Liver (tissue), 9 donors: ENCODE results near the gene TANGO2. TPM values are rescaled to one million over a fixed set of nuclear protein-coding genes. Genes with fewer than 3 reads are reported as not detected.
A peak's percentile ranks its signal among the peaks of the same experiment; 100 is the strongest.

Source experiments
- DNase-seq: peaks from one replicate; pipeline ENCODE4 v3.0.0-alpha.2; 2017; ENCODE audit warnings: low spot score
- H3K27ac ChIP-seq, 2 donors: one replicate each; pipeline ENCODE4 v1.7.0; 2013; ENCODE audit warnings: inconsistent platforms in 2 of 2, low read length in 2 of 2, control low read depth in 1 of 2, low read depth in 1 of 2, mild to moderate bottlenecking in 1 of 2
- H3K27me3 ChIP-seq, 4 donors: one replicate each; pipeline versions ENCODE4 v1.6.1 to v1.7.0; 2013; ENCODE audit warnings: low read length in 3 of 4, inconsistent platforms in 1 of 4, mild to moderate bottlenecking in 1 of 4, moderate library complexity in 1 of 4; ENCODE audit not compliant: control insufficient read depth in 4 of 4, insufficient read depth in 4 of 4
- H3K36me3 ChIP-seq, 4 donors: one replicate each; pipeline versions ENCODE4 v1.6.1 to v1.7.0; 2013; ENCODE audit warnings: low read length in 3 of 4, mild to moderate bottlenecking in 3 of 4, low read depth in 1 of 4, moderate library complexity in 1 of 4; ENCODE audit not compliant: control insufficient read depth in 4 of 4, insufficient read depth in 3 of 4
- H3K4me1 ChIP-seq, 4 donors: one replicate each; pipeline versions ENCODE4 v1.6.1 to v1.7.0; 2013; ENCODE audit warnings: low read length in 3 of 4, mild to moderate bottlenecking in 3 of 4, moderate library complexity in 1 of 4; ENCODE audit not compliant: control insufficient read depth in 4 of 4, insufficient read depth in 4 of 4
- H3K4me3 ChIP-seq, 3 donors: one replicate each; pipeline versions ENCODE4 v1.6.1 to v1.7.0; 2013; ENCODE audit warnings: low read length in 3 of 3, control low read depth in 1 of 3, low read depth in 1 of 3, mild to moderate bottlenecking in 1 of 3
- H3K9ac ChIP-seq, 2 donors: one replicate each; pipeline ENCODE4 v1.7.0; 2013; ENCODE audit warnings: low read length in 2 of 2, mild to moderate bottlenecking in 2 of 2, moderate library complexity in 2 of 2, control low read depth in 1 of 2, low read depth in 1 of 2
- H3K9me3 ChIP-seq, 4 donors: one replicate each; pipeline versions ENCODE4 v1.6.1 to v1.7.0; 2013; ENCODE audit warnings: low read length in 3 of 4; ENCODE audit not compliant: control insufficient read depth in 4 of 4
- ATF3 ChIP-seq: IDR thresholded peaks from 2 replicates; pipeline ENCODE4 v1.6.1; 2016; ENCODE audit warnings: antibody characterized with exemption
- EGR1 ChIP-seq, 2 donors: IDR thresholded peaks; 2 replicates each; pipeline ENCODE4 v1.6.1; 2016 to 2018; ENCODE audit warnings: antibody characterized with exemption in 2 of 2, low read depth in 2 of 2
- FOXA1 ChIP-seq: IDR thresholded peaks from 2 replicates; pipeline ENCODE4 v1.6.1; 2016; ENCODE audit warnings: antibody characterized with exemption
- GABPA ChIP-seq, 2 donors: IDR thresholded peaks in 1 of 2; conservative IDR thresholded peaks in 1 of 2; 2 replicates each; pipeline ENCODE4 v1.6.1; 2016; ENCODE audit warnings: antibody characterized with exemption in 2 of 2, mild to moderate bottlenecking in 1 of 2, moderate library complexity in 1 of 2
- HNF4A ChIP-seq, 2 donors: conservative IDR thresholded peaks; 2 replicates each; pipeline ENCODE4 v1.6.1; 2016; ENCODE audit warnings: antibody characterized with exemption in 2 of 2, mild to moderate bottlenecking in 2 of 2
- HNF4G ChIP-seq: IDR thresholded peaks from 2 replicates; pipeline ENCODE4 v1.6.1; 2016; ENCODE audit warnings: antibody characterized with exemption
- JUND ChIP-seq, 2 donors: IDR thresholded peaks; 2 replicates each; pipeline ENCODE4 v1.6.1; 2016; ENCODE audit warnings: antibody characterized with exemption in 2 of 2
- NR2F2 ChIP-seq: IDR thresholded peaks from 2 replicates; pipeline ENCODE4 v1.6.1; 2016; ENCODE audit warnings: antibody characterized with exemption
- RAD21 ChIP-seq, 2 donors: IDR thresholded peaks; 2 replicates each; pipeline ENCODE4 v1.6.1; 2016; ENCODE audit warnings: antibody characterized with exemption in 2 of 2, mild to moderate bottlenecking in 2 of 2
- REST ChIP-seq: IDR thresholded peaks from 2 replicates; pipeline ENCODE4 v1.6.1; 2016; ENCODE audit warnings: antibody characterized with exemption, mild to moderate bottlenecking
- RXRA ChIP-seq, 2 donors: IDR thresholded peaks; 2 replicates each; pipeline ENCODE4 v1.6.1; 2017 to 2018; ENCODE audit warnings: antibody characterized with exemption in 2 of 2, mild to moderate bottlenecking in 1 of 2
- SP1 ChIP-seq: IDR thresholded peaks from 2 replicates; pipeline ENCODE4 v1.6.1; 2018; ENCODE audit warnings: antibody characterized with exemption, mild to moderate bottlenecking
- YY1 ChIP-seq: IDR thresholded peaks from 2 replicates; pipeline ENCODE4 v1.6.1; 2016; ENCODE audit warnings: antibody characterized with exemption, mild to moderate bottlenecking
- WGBS: extraction: QIAGEN DNeasy Blood & Tissue Kit; methylation state at CpG from one replicate; pipeline ENCODE4 v1.1.7; 2013; 5-methylcytosine and 5-hydroxymethylcytosine counted together
- polyA plus RNA-seq, 2 donors: library from polyadenylated mRNA; stranded (reverse) in 1 of 2; unstranded in 1 of 2; fragments of 200-250 nt in 1 of 2; fragments of >200 nt in 1 of 2; fragmentation: Nextera tagmentation in 1 of 2; extraction: Ambion mirVana in 1 of 2; gene quantifications; one replicate each; pipeline versions ENCODE4 v1.2.1 to v1.2.3, GENCODE V29; 2013 to 2015
- total RNA-seq, 2 donors: library from RNA; depleted of rRNA; stranded (reverse); fragments of >200 nt; gene quantifications; one replicate each; pipeline ENCODE4 v1.2.3, GENCODE V29; 2014
- TF ChIP-seq, protein P1 (sequence below): IDR thresholded peaks from 2 replicates; pipeline ENCODE4 v1.6.1; 2016; ENCODE audit warnings: antibody characterized with exemption
- donor health status: healthy.
- donor health status: healthy.
- donor health status: healthy.
- donor health status: healthy.
- donor health status: healthy.

Gene TANGO2
- 100 to 1,000 TPM in 1 of 2 donors, 10 to 100 TPM in 1; 20.5 to 153 TPM for total RNA-seq
- polyA plus RNA-seq: 10 to 100 TPM; 10.8 to 11.7 TPM

DNA sequence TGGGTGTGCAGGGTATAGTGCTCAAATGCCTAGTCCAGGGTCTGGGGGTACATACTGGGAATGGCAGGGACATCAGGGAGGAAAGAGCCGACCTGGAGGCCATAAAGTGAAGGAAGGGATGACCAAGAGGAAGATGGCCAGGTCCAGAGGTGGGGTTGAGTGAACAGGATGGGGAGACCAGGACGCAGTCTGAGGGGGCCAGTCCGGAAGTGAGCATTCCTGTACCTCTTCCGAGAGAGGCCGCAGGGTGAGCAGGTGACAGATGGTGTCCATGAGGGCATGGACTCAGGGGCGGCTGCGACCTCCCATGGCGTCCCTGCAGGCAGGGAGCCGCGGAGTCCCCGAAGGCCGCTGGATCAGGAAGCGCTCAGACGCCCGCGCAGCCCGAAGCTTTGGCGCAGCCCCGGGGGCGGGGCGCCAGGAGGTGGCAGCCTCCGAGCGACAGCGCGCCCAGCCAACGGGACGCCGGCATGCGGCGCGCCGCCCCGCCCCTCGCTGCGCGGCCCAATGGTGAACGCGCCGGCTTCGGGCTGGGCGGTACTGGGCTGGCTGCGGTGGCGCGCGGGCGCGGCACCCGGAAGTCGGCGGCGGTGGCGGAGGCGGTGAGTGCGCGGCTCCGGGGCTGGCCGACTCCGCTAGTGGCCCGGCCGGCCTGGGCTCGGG is at the start of gene TANGO2:
Gene TANGO2, plus strand, starts transcription at position 578 of the 663 bp plus-strand sequence. CDS start 15,689 bp downstream, outside the sequence.
- no peak for TF ChIP-seq YY1
- no peak for TF ChIP-seq RAD21 (IDR thresholded peaks at IDR 0.05)
- no peak for TF ChIP-seq NR2F2
- peak; percentile 21 for TF ChIP-seq REST
- TF ChIP-seq FOXA1: no peak
- no peak for TF ChIP-seq GABPA (IDR thresholded peaks at IDR 0.05 in 1 of 2, conservative IDR thresholded peaks at IDR 0.05 in 1 of 2)
- TF ChIP-seq SP1: no peak
- peak within 1 kb of the TSS; percentile 86 to 88 for H3K27ac ChIP-seq

GRCh38 chr22:19971276-19972124 is 49.4 kb upstream of the TANGO2 start:
- TF ChIP-seq HNF4A (conservative IDR thresholded peaks at IDR 0.05): peak; percentile 7 to 44
- peak; percentile 56 for TF ChIP-seq SP1
- TF ChIP-seq EGR1 (IDR thresholded peaks at IDR 0.05; ENCODE audit: low read depth in 2 of 2): no peak
- peak in 1 of 2 donors; percentile 21 for TF ChIP-seq RXRA (IDR thresholded peaks at IDR 0.05)
- H3K36me3 ChIP-seq: peaks cover 0 to 15% (median 3%) of the 10 kb centered on the region in 4 donors
- DNase-seq: no peak
- no peaks in the 10 kb centered on the region for H3K27me3 ChIP-seq
- H3K9ac ChIP-seq: peak overlapping the region in 1 of 2 donors; percentile 24
- no peak overlapping the region for H3K4me3 ChIP-seq
- H3K9me3 ChIP-seq: no peaks in the 10 kb centered on the region
- H3K4me1 ChIP-seq: peaks cover 23 to 56% (median 41%) of the 10 kb centered on the region in 4 donors
- 49% methylated on average over 28 of the region's 28 CpGs for WGBS
- H3K27ac ChIP-seq: peak overlapping the region; percentile 85 to 91

More for the DNA sequence above, at the start of gene TANGO2:
- Histone ChIP-seq H3K36me3 (no peaks in the 10 kb centered on the region), H3K4me1 (peaks cover 11 to 43% (median 30%) of the 10 kb centered on the region in 4 donors), H3K9me3 (no peaks in the 10 kb centered on the region), H3K9ac (peak within 1 kb of the TSS; percentile 87 to 90), H3K27me3 (no peaks in the 10 kb centered on the region), H3K4me3 (peak within 1 kb of the TSS; percentile 81 to 95 (median 85))
- peak; percentile 97 for DNase-seq
- WGBS: under 1% methylated on average over 61 of the region's 61 CpGs

DNA sequence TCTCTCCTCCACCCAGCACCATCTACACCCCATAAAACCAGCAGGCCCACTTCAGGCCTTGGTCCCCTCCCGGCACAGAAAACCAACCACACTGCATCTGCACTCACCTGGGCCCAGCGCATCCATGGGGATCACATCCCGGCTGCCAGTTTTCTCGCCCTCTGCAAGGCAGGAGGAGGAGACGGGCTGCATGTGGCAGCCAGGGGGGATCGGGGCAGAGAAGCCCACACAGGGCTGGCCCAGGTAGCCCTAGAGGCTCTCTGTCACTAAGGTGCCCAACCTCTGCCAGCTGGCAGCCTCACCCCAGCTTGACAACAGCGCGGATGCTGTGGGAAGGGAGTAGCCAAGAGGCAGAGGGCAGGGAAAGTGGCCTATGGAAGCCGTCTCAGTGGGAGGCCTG is 48.7 kb upstream of the TANGO2 start:
- 78% methylated on average over 9 of the region's 9 CpGs for WGBS
- Histone ChIP-seq H3K9ac (peak overlapping the region in 1 of 2 donors; percentile 24), H3K36me3 (peaks cover 0 to 8% (median 2%) of the 10 kb centered on the region in 4 donors), H3K4me3 (no peak overlapping the region), H3K27ac (peak overlapping the region; percentile 85 to 91), H3K9me3 (no peaks in the 10 kb centered on the region), H3K27me3 (no peaks in the 10 kb centered on the region), H3K4me1 (peaks cover 23 to 51% (median 41%) of the 10 kb centered on the region in 4 donors)
- TF ChIP-seq FOXA1 (no peak), JUND (IDR thresholded peaks at IDR 0.05) (no peak), RXRA (IDR thresholded peaks at IDR 0.05) (no peak), HNF4A (conservative IDR thresholded peaks at IDR 0.05) (no peak), SP1 (no peak), GABPA (IDR thresholded peaks at IDR 0.05 in 1 of 2, conservative IDR thresholded peaks at IDR 0.05 in 1 of 2) (no peak), ATF3 (no peak), HNF4G (no peak)
- TF ChIP-seq, protein P1, sequence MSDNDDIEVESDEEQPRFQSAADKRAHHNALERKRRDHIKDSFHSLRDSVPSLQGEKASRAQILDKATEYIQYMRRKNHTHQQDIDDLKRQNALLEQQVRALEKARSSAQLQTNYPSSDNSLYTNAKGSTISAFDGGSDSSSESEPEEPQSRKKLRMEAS: no peak
- DNase-seq: no peak
